Breast epithelium (tissue), 3 donors: ENCODE measurements around the gene KIAA0232.

Experiments
- CTCF ChIP-seq, 3 donors: fragments of 450-650 bp; IDR thresholded peaks; one replicate each; pipeline ENCODE4 v1.5.1; 2016 to 2017; ENCODE audit warnings: antibody characterized with exemption in 3 of 3, mild to moderate bottlenecking in 3 of 3, moderate library complexity in 3 of 3
- POLR2A ChIP-seq: fragments of 450-650 bp; IDR thresholded peaks from one replicate; pipeline ENCODE4 v1.6.1; 2016; ENCODE audit warnings: antibody characterized with exemption, mild to moderate bottlenecking, moderate library complexity

- TF ChIP-seq CTCF (IDR thresholded peaks at IDR 0.05) (no peak), POLR2A (no peak)
Observed at GRCh38 chr4:6857009-6857882, 74.7 kb downstream of the KIAA0232 start.
